ENCODE data around the gene GAGE12E.
"Not testable (repeated sequence)": the region's sequence is repeated elsewhere in the genome, so short reads cannot be mapped to it uniquely, and the experiment has no call there.

The GAGE12E gene

GRCh38 chrX:49550989-49551388, at the start of gene GAGE12E:
TSS of gene GAGE12E (plus strand) at chrX:49551289. CDS start at chrX:49552444, 1,155 bp downstream.
- not testable (repeated sequence) for DNase-seq

- DNase-seq = not testable (repeated sequence)
Observed at GRCh38 chrX:49531877-49532276, 19.2 kb upstream of the GAGE12E start, which contains the start of gene GAGE12C. TSS of gene GAGE12C (plus strand) at chrX:49532177. CDS start at chrX:49533332, 1,155 bp downstream.

GRCh38 chrX:49541433-49541832, 9.7 kb upstream of the GAGE12E start, which contains the start of gene GAGE12D:
TSS of gene GAGE12D (plus strand) at chrX:49541733. CDS start at chrX:49542888, 1,155 bp downstream.
- DNase-seq = not testable (repeated sequence)

GRCh38 chrX:49560542-49560941, 9.5 kb downstream of the GAGE12E start, which contains the start of gene GAGE12F:
TSS of gene GAGE12F (plus strand) at chrX:49560842. CDS start at chrX:49561997, 1,155 bp downstream.
- not testable (repeated sequence) for DNase-seq

GRCh38 chrX:49568728-49569127, 17.6 kb downstream of the GAGE12E start:
- not testable (repeated sequence) for DNase-seq

- not testable (repeated sequence) for DNase-seq
Observed at GRCh38 chrX:49569152-49569551, 18.1 kb downstream of the GAGE12E start.

- not testable (repeated sequence) for DNase-seq
Observed at GRCh38 chrX:49570100-49570499, 19.0 kb downstream of the GAGE12E start, which contains the start of gene GAGE12G. TSS of gene GAGE12G (plus strand) at chrX:49570400. CDS start at chrX:49571555, 1,155 bp downstream.

- DNase-seq = not testable (repeated sequence)
Observed at GRCh38 chrX:49579649-49580048, 28.6 kb downstream of the GAGE12E start, which contains the start of gene GAGE12H. TSS of gene GAGE12H (plus strand) at chrX:49579949. CDS start at chrX:49581104, 1,155 bp downstream.

GRCh38 chrX:49589196-49589595, 38.1 kb downstream of the GAGE12E start, which contains the start of gene GAGE2A:
TSS of gene GAGE2A (plus strand) at chrX:49589496. CDS start at chrX:49590651, 1,155 bp downstream.
- not testable (repeated sequence) for DNase-seq

GRCh38 chrX:49589769-49590478, 38.8 kb downstream of the GAGE12E start:
- peak; percentile 62 for DNase-seq

- peak; percentile 47 for DNase-seq
Observed at GRCh38 chrX:49590488-49590887, 39.4 kb downstream of the GAGE12E start.

GRCh38 chrX:49598720-49599119, 47.6 kb downstream of the GAGE12E start, which contains the start of gene GAGE1:
TSS of gene GAGE1 (plus strand) at chrX:49599020. CDS start at chrX:49600175, 1,155 bp downstream.
- DNase-seq = not testable (repeated sequence)
